Measurements from ENCODE around the gene PRRX1. TPM values are rescaled to one million over a fixed set of nuclear protein-coding genes. Genes with fewer than 3 reads are reported as not detected.
A peak's percentile ranks its signal among the peaks of the same experiment; 100 is the strongest.

The PRRX1 gene
- total and polyA plus RNA-seq, 2 of the 13 experiments (the other 11 are each of a cell fraction or from before 2014, with no cell fraction given) = not detected

- TF ChIP-seq ZNF576 (CRISPR knock-in tag; IDR thresholded peaks at IDR 0.05) (no peak), KDM5B (CRISPR knock-in tag; IDR thresholded peaks at IDR 0.05; ENCODE audit: borderline replicate concordance) (no peak), SNRNP70 (IDR thresholded peaks at IDR 0.05; ENCODE audit: low read depth, low read length) (no peak), ZNF333 (CRISPR knock-in tag; IDR thresholded peaks at IDR 0.05; ENCODE audit: borderline replicate concordance) (no peak), NPAS2 (CRISPR knock-in tag; IDR thresholded peaks at IDR 0.05; ENCODE audit: borderline replicate concordance) (no peak), ZIK1 (CRISPR knock-in tag; IDR thresholded peaks at IDR 0.05; ENCODE audit: borderline replicate concordance, low read depth) (no peak)
These were observed 57.7 kb downstream of the PRRX1 start (continued) for GRCh38 chr1:170721621-170722020.

- WGBS (ENCODE audit: low lambda C conversion rate) = 46% methylated on average over 2 of the region's 2 CpGs
- ChIA-PET POLR2A (no interaction called here), CTCF (ENCODE audit: low intra/inter-chr PET ratio, low total read pairs) (no interaction called here)
- no peak overlapping the region for H3K27ac ChIP-seq (ENCODE audit: extremely low read length, insufficient read depth, low read length)
- ATAC-seq (no peak), FAIRE-seq (no peak), DNase-seq (ENCODE audit: low spot score) (peak; percentile 1)
- no peaks in the 10 kb centered on the region for H3K36me3 ChIP-seq (replicated peaks in 1 of 2; ENCODE audit: control insufficient read depth in 1 of 2, insufficient read depth in 2 of 2, low read length in 2 of 2)
- no peak overlapping the region for H3K4me3 ChIP-seq (replicated peaks in 1 of 3; ENCODE audit: insufficient read depth in 1 of 3, low read depth in 2 of 3, low read length in 3 of 3)
- no peaks in the 10 kb centered on the region for H3K79me2 ChIP-seq (ENCODE audit: insufficient read depth, low read length)
- intact Hi-C loops (cut with micrococcal nuclease; ENCODE audit: unreplicated experiment) = no loop called here
- no peak overlapping the region for H3K9ac ChIP-seq (ENCODE audit: insufficient read depth, low read depth, low read length)
- in situ Hi-C loops (cut with HindIII; ENCODE audit: extremely low pct_ligation_motif_present, low pct_unique_long_range_greater_than_20kb) = no loop called here
- no peaks in the 10 kb centered on the region for H3K27me3 ChIP-seq (ENCODE audit: control insufficient read depth in 1 of 2, insufficient read depth in 2 of 2, low read length in 2 of 2)
- no peak for TF ChIP-seq ETV6 (CRISPR knock-in tag; conservative IDR thresholded peaks at IDR 0.05)
- no peaks in the 10 kb centered on the region for H3K4me1 ChIP-seq (ENCODE audit: insufficient read depth, low read length)
- H3K9me3 ChIP-seq (ENCODE audit: low read length) = no peaks in the 10 kb centered on the region
- H4K20me1 ChIP-seq (ENCODE audit: insufficient read depth, low read length) = no peaks in the 10 kb centered on the region
- BruUV-seq (replicated peaks) = no TSS peak
- H3K4me2 ChIP-seq (ENCODE audit: low read depth, low read length) = no peak overlapping the region
- no peak overlapping the region for H2AFZ ChIP-seq (ENCODE audit: low read length)
These were observed 59.6 kb downstream of the PRRX1 start for GRCh38 chr1:170723518-170723917.

- 13% methylated on average over 1 of the region's 1 CpG for WGBS (ENCODE audit: low lambda C conversion rate)
- intact Hi-C loops (cut with micrococcal nuclease; ENCODE audit: unreplicated experiment) (no loop called here), in situ Hi-C loops (cut with HindIII; ENCODE audit: extremely low pct_ligation_motif_present, low pct_unique_long_range_greater_than_20kb) (no loop called here)
- ChIA-PET POLR2A (no interaction called here), CTCF (ENCODE audit: low intra/inter-chr PET ratio, low total read pairs) (no interaction called here)
- Histone ChIP-seq H3K36me3 (replicated peaks in 1 of 2; ENCODE audit: control insufficient read depth in 1 of 2, insufficient read depth in 2 of 2, low read length in 2 of 2) (no peaks in the 10 kb centered on the region), H3K79me2 (ENCODE audit: insufficient read depth, low read length) (no peaks in the 10 kb centered on the region), H3K9me3 (ENCODE audit: low read length) (no peaks in the 10 kb centered on the region), H3K27me3 (ENCODE audit: control insufficient read depth in 1 of 2, insufficient read depth in 2 of 2, low read length in 2 of 2) (no peaks in the 10 kb centered on the region), H3K4me1 (ENCODE audit: insufficient read depth, low read length) (no peaks in the 10 kb centered on the region), H3K4me3 (replicated peaks in 1 of 3; ENCODE audit: insufficient read depth in 1 of 3, low read depth in 2 of 3, low read length in 3 of 3) (no peak overlapping the region), H3K27ac (ENCODE audit: extremely low read length, insufficient read depth, low read length) (no peak overlapping the region), H4K20me1 (ENCODE audit: insufficient read depth, low read length) (no peaks in the 10 kb centered on the region), H2AFZ (ENCODE audit: low read length) (no peak overlapping the region), H3K9ac (ENCODE audit: insufficient read depth, low read depth, low read length) (no peak overlapping the region), H3K4me2 (ENCODE audit: low read depth, low read length) (no peak overlapping the region)
- DNase-seq (ENCODE audit: low spot score) (no peak), FAIRE-seq (no peak), ATAC-seq (no peak)
- BruUV-seq (replicated peaks) = no TSS peak
- TF ChIP-seq ZNF24 (IDR thresholded peaks at IDR 0.05) (no peak), HMGXB4 (CRISPR knock-in tag; IDR thresholded peaks at IDR 0.05; ENCODE audit: borderline replicate concordance in 1 of 2, low read depth in 1 of 2) (no peak), ZMAT5 (CRISPR knock-in tag; IDR thresholded peaks at IDR 0.05; ENCODE audit: borderline replicate concordance, low read depth) (no peak), ISX (CRISPR knock-in tag; conservative IDR thresholded peaks at IDR 0.05) (no peak), HNF4A (CRISPR knock-in tag; IDR thresholded peaks at IDR 0.05) (no peak), ARHGAP35 (CRISPR knock-in tag; IDR thresholded peaks at IDR 0.05; ENCODE audit: borderline replicate concordance) (no peak)
These were observed 61.4 kb downstream of the PRRX1 start for GRCh38 chr1:170725326-170725725.

Measured in HepG2 (cell line).